MCF 10A (cell line): Measurements from ENCODE around the gene SFI1. TPM values are rescaled to one million over a fixed set of nuclear protein-coding genes. Genes with fewer than 3 reads are reported as not detected.

Experiments used
- BruUV-seq: library from RNA; stranded (reverse); fragments of 400-500 nt; replicated peaks from 2 replicates; lab custom pipeline; 2021; lab: Mats Ljungman, UMichigan
- CTCF ChIA-PET: fragments of 300-600 bp; sonication (Branson Sonifier 250); formaldehyde crosslinking; extraction: SDS; loops from one replicate; lab custom pipeline; 2021; ENCODE audit warnings: antibody characterized with exemption, inconsistent platforms; lab: Yijun Ruan, JAX
- POLR2A ChIA-PET: fragments of 300-600, 350-650 bp; sonication (Branson Sonifier 250); formaldehyde crosslinking; extraction: SDS; loops from one replicate; lab custom pipeline; 2020; ENCODE audit warnings: antibody characterized with exemption, inconsistent platforms; lab: Yijun Ruan, JAX
- DNase-seq: peaks from one replicate; pipeline ENCODE4 v3.0.0-alpha.2; 2018; ENCODE audit not compliant: unreplicated experiment
- H3K27ac Mint-ChIP-seq: one replicate; pipeline ENCODE4 v1.8.0; 2022; ENCODE audit warnings: mild to moderate bottlenecking, low read depth, mixed read lengths; ENCODE audit not compliant: unreplicated experiment
- H3K27me3 Mint-ChIP-seq: one replicate; pipeline ENCODE4 v1.8.0; 2022; ENCODE audit warnings: mixed read lengths; ENCODE audit not compliant: insufficient read depth, unreplicated experiment
- H3K36me3 Mint-ChIP-seq: one replicate; pipeline ENCODE4 v1.8.0; 2022; ENCODE audit warnings: mild to moderate bottlenecking, moderate library complexity, mixed read lengths; ENCODE audit not compliant: insufficient read depth, unreplicated experiment
- H3K4me1 Mint-ChIP-seq: one replicate; pipeline ENCODE4 v1.8.0; 2022; ENCODE audit warnings: mixed read lengths; ENCODE audit not compliant: insufficient read depth, unreplicated experiment
- H3K4me3 Mint-ChIP-seq: one replicate; pipeline ENCODE4 v1.8.0; 2022; ENCODE audit warnings: mild to moderate bottlenecking, moderate library complexity, mixed read lengths; ENCODE audit not compliant: unreplicated experiment
- H3K9me3 Mint-ChIP-seq: one replicate; pipeline ENCODE4 v1.8.0; 2022; ENCODE audit warnings: mixed read lengths; ENCODE audit not compliant: unreplicated experiment
- CTCF ChIP-seq: fragments of 200-600 bp; IDR thresholded peaks from one replicate; pipeline ENCODE4 v1.8.0; 2022; ENCODE audit warnings: antibody characterized with exemption, mild to moderate bottlenecking; ENCODE audit not compliant: unreplicated experiment
- intact Hi-C: fragments of 100-400 bp; cut with micrococcal nuclease; formaldehyde crosslinking; loops from 2 replicates; pipeline ENCODE4 v1.14.1; 2022
- total RNA-seq: library from RNA; stranded (reverse); gene quantifications from 2 replicates; pipeline ENCODE4 v1.2.3, GENCODE V29; 2022

The SFI1 gene
- total RNA-seq, 1 experiment from 2014 or later, result 36.2 TPM

- ChIA-PET POLR2A (interaction anchor here (0.7 to 1.5 kb wide), 3 partner anchors 13 to 44 kb away, joined by 3 to 8 read pairs (median 3); partner anchors contain the start of gene PISD), CTCF (interaction anchor here (0.6 to 0.7 kb wide), 2 partner anchors 12 to 26 kb away, joined by 3 read pairs; no protein-coding TSS in a partner anchor)
- H3K27ac Mint-ChIP-seq, result no peak overlapping the region
- no peak for TF ChIP-seq CTCF
- no peak overlapping the region for H3K4me3 Mint-ChIP-seq
- intact Hi-C loops, result no loop called here
- H3K4me1 Mint-ChIP-seq, result no peaks in the 10 kb centered on the region
- peaks cover 64% of the 10 kb centered on the region for H3K36me3 Mint-ChIP-seq
- H3K27me3 Mint-ChIP-seq, result no peaks in the 10 kb centered on the region
- no peak for DNase-seq
- no peaks in the 10 kb centered on the region for H3K9me3 Mint-ChIP-seq
- no TSS peak for BruUV-seq
Observed at GRCh38 chr22:31618057-31618456, 121.7 kb downstream of the SFI1 start.

GRCh38 chr22:31618471-31619176, 122.3 kb downstream of the SFI1 start:
- no peak overlapping the region for H3K4me3 Mint-ChIP-seq
- no peak for TF ChIP-seq CTCF
- ChIA-PET CTCF (interaction anchor here (0.7 to 1.8 kb wide), 2 partner anchors 11 to 16 kb away, joined by 3 to 5 read pairs; no protein-coding TSS in a partner anchor), POLR2A (interaction anchor here (0.7 to 1.5 kb wide), 3 partner anchors 12 to 43 kb away, joined by 3 to 8 read pairs (median 3); partner anchors contain the start of gene PISD)
- no TSS peak for BruUV-seq
- H3K27ac Mint-ChIP-seq, result no peak overlapping the region
- DNase-seq, result no peak
- H3K9me3 Mint-ChIP-seq, result no peaks in the 10 kb centered on the region
- no peaks in the 10 kb centered on the region for H3K27me3 Mint-ChIP-seq
- H3K36me3 Mint-ChIP-seq, result peaks cover 64% of the 10 kb centered on the region
- H3K4me1 Mint-ChIP-seq, result no peaks in the 10 kb centered on the region
- intact Hi-C loops, result no loop called here

GRCh38 chr22:31619611-31620300, 123.4 kb downstream of the SFI1 start:
- Mint-ChIP-seq H3K27ac (no peak overlapping the region), H3K4me1 (no peaks in the 10 kb centered on the region), H3K4me3 (no peak overlapping the region), H3K36me3 (peaks cover 58% of the 10 kb centered on the region), H3K9me3 (no peaks in the 10 kb centered on the region), H3K27me3 (no peaks in the 10 kb centered on the region)
- intact Hi-C loops, result no loop called here
- no peak for TF ChIP-seq CTCF
- no peak for DNase-seq
- BruUV-seq, result no TSS peak
- ChIA-PET POLR2A (no interaction called here), CTCF (interaction anchor here (0.7 to 1.8 kb wide), 5 partner anchors 12 to 59 kb away, joined by 3 to 5 read pairs (median 3); no protein-coding TSS in a partner anchor)
